GM12865 (cell line): Measurements from ENCODE around the gene MFSD2B.
A peak's percentile ranks its signal among the peaks of the same experiment; 100 is the strongest.
"Not testable (repeated sequence)": the region's sequence is repeated elsewhere in the genome, so short reads cannot be mapped to it uniquely, and the experiment has no call there.

ENCODE experiments used
- DNase-seq: peaks from one replicate; pipeline ENCODE4 v3.0.0; 2010; ENCODE audit warnings: low read depth
- H3K4me3 ChIP-seq: 2 replicates; pipeline ENCODE4 v1.5.1; 2011; ENCODE audit warnings: mild to moderate bottlenecking, low read depth, low read length, control low read depth
- TF ChIP-seq, protein P1 (sequence below): IDR thresholded peaks from 2 replicates; pipeline ENCODE4 v1.5.1; 2011; ENCODE audit warnings: low read length, control low read depth, low read depth, inconsistent platforms; ENCODE audit not compliant: insufficient read depth; ENCODE audit errors: missing control alignments

MFSD2B gene

DNA sequence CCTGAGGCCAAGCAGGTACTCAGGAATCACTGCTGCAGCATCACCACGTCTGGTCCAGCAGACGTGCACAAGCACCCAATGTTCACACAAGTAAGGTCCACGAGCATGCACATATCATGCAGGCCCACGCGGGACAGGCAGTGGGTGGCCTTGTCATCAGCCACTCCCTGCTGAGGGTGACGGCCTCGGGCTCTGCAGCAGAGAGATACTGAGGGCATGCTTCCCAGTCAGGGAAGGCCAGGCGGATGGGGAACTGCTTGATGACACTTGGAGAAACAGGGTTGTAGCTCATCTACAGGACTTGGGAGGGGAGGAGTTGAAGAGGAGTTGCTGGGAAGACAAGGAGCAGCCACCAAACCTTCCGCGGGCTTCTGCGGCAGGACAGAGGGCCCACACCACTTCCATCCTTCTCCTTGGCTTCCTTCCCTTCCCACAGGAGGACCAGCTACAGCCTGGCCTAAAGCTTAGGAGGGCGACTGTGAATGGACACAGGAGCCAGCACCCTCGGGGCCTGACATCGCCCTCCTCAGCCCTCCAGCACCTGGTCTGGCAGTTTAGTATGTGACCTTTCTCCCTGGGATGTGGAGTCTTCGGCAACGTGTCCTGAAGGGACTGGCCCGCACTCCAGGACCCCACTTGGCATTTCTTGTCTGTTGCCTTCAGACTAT, 15.2 kb downstream of the MFSD2B start:
- no peak for DNase-seq
- no peak overlapping the region for H3K4me3 ChIP-seq
- TF ChIP-seq, protein P1, sequence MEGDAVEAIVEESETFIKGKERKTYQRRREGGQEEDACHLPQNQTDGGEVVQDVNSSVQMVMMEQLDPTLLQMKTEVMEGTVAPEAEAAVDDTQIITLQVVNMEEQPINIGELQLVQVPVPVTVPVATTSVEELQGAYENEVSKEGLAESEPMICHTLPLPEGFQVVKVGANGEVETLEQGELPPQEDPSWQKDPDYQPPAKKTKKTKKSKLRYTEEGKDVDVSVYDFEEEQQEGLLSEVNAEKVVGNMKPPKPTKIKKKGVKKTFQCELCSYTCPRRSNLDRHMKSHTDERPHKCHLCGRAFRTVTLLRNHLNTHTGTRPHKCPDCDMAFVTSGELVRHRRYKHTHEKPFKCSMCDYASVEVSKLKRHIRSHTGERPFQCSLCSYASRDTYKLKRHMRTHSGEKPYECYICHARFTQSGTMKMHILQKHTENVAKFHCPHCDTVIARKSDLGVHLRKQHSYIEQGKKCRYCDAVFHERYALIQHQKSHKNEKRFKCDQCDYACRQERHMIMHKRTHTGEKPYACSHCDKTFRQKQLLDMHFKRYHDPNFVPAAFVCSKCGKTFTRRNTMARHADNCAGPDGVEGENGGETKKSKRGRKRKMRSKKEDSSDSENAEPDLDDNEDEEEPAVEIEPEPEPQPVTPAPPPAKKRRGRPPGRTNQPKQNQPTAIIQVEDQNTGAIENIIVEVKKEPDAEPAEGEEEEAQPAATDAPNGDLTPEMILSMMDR: no peak

DNA sequence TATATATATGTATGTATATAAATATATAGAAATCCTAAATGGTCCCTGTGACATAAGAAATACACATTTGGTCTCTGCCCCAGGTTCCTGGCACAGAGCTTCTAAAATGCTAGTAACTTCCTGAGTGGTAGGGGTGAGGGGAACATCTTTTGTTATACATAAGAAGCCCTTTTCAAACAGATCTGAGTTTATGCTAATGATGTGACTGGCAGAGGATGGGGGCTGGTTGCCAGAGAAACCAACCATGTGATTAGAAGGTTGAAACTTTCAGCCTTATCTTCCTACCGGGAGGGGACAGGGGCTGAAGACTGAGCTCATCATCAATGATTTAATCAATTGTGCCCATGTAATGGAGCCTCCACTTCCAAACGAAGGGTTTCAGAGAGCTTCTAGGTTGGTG, 16.3 kb downstream of the MFSD2B start:
- no peak overlapping the region for H3K4me3 ChIP-seq
- TF ChIP-seq, protein P1: no peak

DNA sequence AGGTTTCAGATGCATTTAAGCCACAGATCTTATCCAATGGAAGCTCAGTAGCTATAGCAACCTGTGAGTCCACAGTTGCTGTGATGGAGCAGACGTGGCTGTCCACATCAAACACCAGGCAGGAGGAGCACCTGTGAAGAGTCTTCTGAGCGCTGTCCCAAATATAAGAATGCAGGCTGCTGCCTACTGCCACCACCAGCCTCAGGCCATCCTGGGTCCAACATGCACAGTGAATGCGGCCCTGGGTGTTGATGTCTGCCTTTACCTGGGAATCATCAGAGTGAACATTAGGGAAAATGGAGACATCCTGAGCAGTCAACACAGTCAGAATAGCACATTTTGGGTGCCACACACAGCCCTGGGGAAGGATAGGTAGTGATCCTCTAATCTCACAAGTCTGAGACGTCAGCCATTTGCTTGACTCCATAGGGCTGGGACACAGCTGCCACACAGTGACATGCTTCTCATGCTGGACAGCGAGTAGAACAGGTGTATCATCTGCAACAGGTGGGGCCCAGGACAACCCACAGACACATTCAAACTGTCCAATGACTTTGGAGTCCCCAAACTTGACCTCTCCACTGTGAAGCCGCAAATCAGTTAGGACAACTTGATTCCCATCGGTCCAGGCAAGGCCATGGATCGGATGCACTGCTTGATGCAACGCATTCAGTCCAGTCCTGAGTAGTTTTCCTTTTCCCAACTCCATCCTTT, 29.1 kb downstream of the MFSD2B start:
- TF ChIP-seq, protein P1: no peak
- no peak for DNase-seq
- no peak overlapping the region for H3K4me3 ChIP-seq

More for the DNA sequence above, 16.3 kb downstream of the MFSD2B start:
- DNase-seq: no peak

DNA sequence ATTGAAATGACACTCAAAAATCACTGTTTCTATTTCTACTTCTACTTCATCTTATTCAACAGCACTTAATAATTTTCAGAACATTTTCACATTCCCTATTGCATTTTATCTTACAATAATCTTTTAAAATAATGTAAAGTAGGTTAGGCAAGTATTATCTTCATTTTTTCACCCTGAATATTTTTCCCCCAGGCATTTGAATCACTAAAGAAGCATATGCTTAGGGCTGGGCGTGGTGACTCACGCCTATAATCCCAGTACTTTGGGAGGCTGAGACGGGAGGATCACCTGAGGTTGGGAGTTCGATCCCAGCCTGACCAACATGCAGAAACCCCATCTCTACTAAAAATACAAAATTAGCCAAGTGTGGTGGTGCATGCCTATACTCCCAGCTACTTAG, 30.6 kb downstream of the MFSD2B start:
- no peak overlapping the region for H3K4me3 ChIP-seq
- TF ChIP-seq, protein P1: no peak
- no peak for DNase-seq

DNA sequence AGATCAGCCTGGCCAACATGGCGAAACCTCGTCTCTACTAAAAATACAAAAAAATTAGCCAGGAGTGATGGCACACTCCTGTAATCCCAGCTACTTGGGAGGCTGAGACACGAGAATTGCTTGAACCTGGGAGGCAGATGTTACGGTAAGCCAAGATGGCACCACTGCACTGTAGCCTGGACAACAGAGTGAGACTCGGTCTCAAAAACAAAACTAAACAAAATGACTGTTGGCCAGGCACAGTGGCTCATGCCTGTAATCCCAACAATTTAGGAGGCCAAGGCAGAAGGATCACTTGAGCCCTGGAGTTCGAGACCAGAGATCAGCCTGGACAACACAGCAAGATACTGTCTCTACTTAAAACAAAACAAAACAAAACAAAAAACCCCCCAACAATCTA, 33.2 kb downstream of the MFSD2B start:
- DNase-seq, H3K4me3 ChIP-seq: not testable (repeated sequence)

DNA sequence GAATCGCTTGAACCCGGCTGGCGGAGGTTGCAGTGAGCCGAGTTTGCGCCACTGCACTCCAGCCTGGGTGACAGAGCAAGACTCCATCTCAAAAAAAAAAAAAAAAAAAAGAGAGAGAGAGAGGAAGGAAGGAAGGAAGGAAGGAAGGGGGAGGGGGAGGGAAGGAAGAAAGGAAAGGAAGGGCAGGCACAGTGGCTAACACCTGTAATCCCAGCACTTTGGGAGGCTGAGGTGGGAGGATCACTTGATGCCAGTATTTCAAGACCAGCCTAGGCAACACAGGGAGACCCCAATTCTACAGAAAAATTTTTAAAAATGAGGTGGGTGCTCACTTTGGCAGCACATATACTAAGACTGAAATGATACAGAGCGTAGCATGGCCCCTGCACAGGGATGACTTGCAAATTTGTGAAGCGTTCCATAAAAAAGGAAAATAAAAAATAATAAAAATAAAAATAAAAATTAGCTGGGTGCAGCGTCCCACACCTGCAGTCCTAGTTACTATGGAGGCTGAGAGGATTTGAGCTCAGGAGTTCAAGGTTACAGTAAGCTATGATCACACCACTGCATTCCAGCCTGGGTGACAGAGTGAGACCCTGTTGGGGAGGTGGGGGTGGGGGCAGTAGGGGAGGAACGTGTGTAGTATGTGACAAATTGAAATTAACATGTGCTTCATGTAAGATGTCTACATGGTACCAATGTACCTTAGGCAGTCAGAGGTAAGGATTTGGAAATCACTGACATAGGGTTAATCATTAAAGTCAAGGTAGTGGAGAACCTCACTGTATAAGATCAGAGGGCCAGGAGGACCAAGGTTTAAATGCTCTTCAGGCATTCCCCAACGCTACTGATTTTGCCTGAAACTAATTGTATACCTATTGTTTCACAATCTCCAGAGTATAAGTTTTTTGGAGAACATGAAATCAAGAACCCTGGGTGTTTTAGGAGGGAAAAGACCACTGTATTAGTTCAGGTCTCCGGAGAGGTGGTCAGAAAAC, 35.9 kb downstream of the MFSD2B start:
- TF ChIP-seq, protein P1: no peak
- no peak for DNase-seq
- H3K4me3 ChIP-seq: peak overlapping the region; percentile 91

DNA sequence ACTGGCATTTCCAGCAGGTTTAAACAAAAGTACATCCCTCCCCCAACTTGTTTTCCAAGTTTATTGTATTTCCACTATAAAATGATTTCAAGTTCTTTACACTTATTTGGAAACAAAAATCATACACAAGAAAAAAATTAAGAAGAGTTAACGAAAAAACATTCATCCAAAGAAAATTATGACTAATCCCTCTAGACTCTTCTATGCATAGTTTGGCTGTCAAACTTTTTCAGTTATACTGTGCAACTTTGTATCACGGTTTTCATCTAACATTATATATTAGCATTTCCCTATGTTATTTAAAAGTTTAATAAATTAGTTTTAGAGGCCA, 36.7 kb downstream of the MFSD2B start:
- TF ChIP-seq, protein P1: no peak
- no peak for DNase-seq
- H3K4me3 ChIP-seq: peak overlapping the region; percentile 91
